Activated CD4-positive, alpha-beta T cell treated with anti-CD3 and anti-CD28 coated beads for 48 hours (primary cell): ENCODE data around the gene HECTD4.

Experiments used
- DNase-seq: peaks from one replicate; pipeline ENCODE4 v3.0.0-alpha.2; 2020

The HECTD4 gene

DNA sequence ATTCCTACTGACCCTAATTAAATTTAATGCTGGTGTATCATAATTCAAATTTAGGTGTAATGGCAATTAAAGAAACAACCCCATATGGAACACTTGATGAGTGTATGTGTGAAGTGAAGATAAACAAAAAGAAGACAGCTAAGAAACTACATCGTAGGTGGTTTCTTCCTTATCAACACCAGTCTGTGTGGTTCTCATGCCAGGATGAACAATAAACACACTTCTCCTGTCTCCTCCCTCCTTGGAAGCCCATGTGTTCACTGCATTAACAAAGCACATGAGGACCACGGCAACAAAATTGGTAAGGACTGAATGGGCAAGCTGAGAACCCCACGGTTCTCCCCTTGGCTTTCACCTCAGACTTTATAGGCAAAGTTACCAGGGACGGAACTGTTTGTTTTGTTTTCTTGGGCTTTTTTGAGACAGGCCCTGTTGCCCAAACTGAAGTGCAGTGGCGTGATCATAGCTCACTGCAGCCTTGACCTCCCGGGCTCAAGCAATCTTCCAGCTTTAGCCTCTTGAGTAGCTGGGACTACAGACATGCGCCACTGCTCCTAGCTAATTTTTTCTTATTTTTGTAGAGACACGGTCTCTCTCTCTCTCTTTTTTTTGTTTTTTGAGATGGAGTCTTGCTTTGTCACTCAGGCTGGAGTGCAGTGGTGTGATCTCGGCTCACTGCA, 185.9 kb downstream of the HECTD4 start:
- DNase-seq = no peak

DNA sequence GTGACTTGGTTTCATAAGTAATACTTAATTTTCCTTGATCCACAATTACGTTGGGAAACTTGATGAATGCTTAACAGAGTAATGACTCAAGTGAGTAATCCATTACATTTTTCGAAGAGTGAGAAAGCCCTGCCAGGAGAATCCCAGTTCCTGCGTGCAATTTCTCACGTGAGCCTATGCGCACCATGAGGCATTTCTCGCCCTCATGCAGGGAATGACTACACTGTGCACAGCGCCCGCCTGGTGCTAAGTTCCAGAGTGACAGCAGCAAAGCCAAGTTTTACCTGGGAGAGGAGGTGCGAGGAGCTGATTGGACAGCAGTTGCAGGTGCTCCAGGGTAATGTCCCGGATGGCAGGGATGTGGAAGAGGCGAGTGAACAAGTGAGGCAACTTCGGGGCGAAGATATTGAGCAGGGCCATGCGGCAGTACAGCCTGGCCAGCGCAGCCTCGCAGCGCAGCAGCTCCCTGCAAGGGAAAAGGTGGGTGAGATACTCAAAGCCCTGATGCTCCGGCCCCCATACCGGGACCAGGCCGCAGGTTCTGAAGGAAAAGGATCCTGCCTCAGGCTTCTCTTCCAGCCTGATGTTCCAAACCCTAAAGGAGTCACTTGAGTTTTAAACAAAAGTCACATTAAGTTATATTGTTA, 187.5 kb downstream of the HECTD4 start:
- no peak for DNase-seq

DNA sequence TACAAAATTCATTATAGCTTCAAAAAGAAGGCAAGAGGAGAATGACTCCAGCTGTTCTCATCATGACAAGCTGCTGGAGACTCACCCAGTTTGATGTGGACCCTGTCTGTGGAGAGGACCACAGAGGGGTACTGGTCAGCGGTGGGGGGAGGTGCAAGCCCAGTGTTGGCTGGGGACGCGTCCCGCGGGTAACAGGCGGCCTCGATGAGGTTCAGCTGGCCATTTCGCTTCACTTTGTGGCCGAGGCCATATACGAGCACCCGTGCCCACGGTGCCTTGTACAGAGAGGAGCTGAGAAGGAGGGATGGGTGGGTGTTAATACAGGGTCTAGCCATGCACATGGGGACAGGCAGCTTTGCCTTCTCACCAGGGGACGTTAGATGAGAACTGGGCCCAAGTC, 189.8 kb downstream of the HECTD4 start:
- DNase-seq = no peak

DNA sequence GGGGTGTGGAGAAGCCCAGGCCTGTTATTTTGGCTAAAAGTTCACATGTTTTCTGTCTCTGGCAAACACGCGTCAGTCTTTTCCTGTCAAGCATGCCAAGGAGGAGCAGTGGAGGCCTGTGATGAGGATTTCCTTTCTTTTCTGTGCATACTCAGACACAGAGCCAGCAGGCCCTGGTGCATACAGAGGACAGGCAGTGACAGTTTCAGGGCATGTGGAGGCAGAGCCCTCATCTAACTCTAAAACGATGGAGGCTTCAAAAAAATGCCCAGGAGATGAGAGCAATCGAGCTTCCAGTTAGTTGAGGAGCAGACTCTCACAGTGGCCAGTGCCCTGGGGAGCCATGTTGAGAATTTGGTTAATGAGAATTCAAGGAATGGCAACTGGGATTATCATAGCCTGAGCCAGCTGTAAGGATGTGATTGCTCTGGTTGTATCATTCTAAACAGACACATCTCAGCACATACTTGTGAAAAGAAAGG, 190.3 kb downstream of the HECTD4 start:
- no peak for DNase-seq

- DNase-seq = no peak
These were observed 191.0 kb downstream of the HECTD4 start for GRCh38 chr12:112191201-112191600.

- DNase-seq = no peak
These were observed 191.8 kb downstream of the HECTD4 start for GRCh38 chr12:112190231-112191025.

DNA sequence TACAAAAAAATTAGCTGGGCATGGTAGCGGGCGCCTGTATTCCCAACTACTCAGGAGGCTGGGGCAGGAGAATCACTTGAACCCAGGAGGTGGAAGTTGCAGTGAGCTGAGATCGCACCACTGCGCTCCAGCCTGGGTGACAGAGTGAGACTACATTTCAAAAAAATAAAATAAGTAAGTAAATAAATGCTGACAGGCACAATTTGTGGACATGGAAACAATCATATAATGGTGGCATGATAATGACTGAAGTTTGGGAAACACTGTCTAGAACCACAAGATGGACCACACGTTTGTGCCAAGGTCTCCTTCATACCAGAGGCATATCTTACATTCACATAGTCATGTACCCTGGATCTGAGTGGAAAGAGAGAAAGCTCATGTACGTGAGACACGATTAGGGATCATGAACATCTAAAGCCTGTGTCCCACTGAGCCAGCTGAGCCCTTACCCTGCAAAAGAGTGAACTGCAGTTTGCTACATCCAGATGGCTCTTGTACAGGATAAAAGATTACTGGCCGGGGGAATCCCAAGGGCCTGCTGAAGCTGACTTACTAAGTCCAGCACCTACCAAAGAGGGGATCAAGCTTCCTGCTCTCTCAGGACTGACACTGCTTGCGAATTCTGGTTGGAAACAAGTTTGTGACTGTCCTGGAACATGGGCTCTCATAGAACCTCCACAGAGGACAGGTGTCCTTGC, 194.0 kb downstream of the HECTD4 start:
- DNase-seq = no peak

GRCh38 chr12:112185093-112185923, 196.9 kb downstream of the HECTD4 start:
- DNase-seq = no peak

DNA sequence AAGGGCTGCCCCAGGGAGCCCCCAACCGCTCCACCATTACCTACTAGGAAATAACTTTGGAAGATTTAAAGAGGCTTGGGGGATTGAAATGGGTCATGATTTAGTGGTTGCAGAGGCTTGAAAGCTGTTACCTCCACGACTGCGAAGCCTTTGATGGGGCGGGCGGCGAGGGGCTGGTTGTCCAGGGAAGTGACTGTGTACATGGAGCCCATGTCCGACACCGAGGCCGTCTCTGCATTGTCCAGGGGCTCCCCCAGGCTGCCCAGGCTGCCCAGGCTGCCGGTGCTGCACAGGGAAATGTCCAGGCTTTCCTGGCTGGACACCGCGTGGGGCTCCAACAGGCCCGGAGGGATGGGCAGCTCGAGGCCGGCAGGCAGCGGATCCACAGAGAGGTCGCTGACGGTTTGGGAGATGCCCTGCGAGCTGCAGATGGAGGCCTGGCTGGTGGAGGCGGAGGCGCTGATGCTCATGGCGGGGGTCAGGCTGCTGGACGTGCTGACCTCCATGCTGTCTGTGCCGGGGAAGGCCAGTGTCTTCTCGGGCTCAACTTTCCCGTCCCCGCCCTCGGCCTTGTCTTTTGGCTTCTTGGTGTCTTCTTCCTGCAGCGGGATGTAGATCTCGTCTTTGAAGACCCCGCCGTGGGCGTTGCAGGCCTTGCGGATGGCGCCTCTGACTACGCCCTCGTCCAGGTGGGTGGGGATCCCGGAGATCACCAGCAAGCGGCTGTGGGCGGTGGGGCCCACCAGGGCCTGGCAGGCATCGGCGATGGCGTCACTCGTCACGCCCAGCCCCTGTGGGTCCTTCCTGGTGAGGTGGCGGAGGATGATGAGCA, 198.0 kb downstream of the HECTD4 start:
- no peak for DNase-seq

DNA sequence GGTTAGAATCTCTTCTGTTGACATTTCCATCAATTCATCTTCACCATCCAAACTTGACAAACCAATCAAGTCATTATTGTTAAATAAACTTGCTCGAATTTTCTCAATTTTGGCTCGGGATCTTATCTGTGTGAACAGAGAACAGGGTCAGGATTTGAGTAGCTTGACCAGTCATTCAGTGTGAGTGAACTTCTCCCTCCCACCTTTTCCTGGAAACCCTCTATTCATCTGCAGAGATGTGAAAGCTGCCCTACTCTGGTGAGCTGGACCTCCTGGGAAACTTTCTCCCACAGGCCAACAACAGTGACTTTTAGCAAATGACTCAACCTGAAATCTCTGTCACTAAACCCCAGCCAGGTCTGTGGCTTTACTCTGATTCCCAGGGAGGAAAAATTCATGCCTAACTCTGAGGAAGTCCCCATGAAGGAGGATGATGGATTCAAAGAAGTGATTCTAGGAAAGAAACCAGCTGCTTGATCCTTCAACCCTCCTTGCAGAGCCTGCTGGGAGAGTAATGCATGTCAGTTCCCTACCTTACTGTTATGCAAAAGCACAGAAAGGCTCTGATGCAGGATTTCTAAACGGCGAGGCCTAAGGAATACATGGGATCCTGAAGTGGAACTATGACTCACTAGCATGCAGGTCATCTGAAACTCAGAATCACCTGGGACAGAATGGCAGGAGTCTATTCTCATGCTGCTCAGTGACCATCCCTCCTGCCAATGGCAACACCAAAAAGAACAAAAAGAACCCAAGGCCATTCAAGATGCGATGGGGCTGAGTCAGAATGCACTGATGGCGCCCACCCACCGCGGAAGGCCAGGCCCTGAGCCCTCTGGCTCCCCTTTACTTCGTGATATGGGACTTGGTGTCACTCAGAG, 198.8 kb downstream of the HECTD4 start:
- DNase-seq = peak; percentile 46

GRCh38 chr12:112182499-112182898, 199.7 kb downstream of the HECTD4 start:
- no peak for DNase-seq

DNA sequence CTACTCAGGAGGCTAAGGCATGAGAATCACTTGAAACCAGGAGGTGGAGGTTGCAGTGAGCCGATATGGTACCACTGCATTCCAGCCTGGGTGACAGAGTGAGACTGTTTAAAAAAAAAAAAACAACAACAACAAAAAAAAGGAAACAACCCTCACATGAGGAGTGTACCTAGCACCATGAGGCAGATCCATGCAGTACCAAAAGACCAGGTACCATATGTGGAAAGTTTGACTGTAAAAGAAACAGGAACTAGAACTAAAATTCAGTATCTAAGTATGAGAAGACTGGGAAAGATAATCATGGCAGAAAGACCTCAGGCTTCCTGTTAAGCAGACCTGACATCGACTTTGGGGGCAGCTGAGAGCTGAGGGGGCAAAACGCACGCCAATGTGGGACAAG, 201.8 kb downstream of the HECTD4 start:
- DNase-seq = no peak

- no peak for DNase-seq
These were observed 202.3 kb downstream of the HECTD4 start for GRCh38 chr12:112179916-112180315.

DNA sequence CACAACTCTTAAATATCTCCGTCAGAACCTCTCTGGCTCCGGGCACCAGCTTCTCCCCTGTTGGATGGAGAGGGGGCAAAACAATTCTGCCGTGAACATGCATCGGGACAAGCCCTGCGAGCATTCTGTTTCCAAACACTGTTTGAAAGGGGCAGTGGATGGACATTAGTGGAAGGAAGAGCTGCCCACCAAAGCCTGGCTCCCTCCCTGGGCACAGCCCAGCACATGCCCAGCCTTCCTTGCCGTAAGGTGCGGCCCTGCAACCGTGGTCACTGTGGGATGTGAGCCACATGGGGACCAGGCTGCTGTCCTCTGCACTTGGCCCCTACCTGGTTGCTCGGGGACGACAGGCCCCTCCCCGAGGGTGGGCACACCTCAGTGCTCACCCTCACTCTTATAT, 202.9 kb downstream of the HECTD4 start:
- no peak for DNase-seq

DNA sequence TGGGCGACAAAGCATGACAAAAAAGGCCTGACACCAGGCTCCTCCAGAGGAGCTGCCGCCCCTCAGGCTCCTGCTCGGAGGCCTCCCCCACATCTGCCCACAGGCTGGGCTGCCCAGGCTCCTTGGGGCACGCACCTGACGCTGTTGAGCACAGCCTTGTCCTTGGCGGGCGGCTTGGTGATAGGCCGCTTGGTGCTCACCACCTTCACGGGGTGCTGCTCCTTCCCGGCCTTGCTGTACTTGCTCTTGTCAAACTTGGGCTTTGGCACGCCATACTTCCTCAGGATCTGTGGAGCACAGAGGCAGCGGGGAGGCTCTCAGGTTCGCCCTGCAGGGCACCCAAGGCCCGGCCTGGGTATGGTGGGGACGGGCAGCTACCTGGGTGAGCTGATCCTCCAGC, 203.4 kb downstream of the HECTD4 start:
- no peak for DNase-seq

- DNase-seq = no peak
These were observed 205.8 kb downstream of the HECTD4 start for GRCh38 chr12:112176321-112177010.

DNA sequence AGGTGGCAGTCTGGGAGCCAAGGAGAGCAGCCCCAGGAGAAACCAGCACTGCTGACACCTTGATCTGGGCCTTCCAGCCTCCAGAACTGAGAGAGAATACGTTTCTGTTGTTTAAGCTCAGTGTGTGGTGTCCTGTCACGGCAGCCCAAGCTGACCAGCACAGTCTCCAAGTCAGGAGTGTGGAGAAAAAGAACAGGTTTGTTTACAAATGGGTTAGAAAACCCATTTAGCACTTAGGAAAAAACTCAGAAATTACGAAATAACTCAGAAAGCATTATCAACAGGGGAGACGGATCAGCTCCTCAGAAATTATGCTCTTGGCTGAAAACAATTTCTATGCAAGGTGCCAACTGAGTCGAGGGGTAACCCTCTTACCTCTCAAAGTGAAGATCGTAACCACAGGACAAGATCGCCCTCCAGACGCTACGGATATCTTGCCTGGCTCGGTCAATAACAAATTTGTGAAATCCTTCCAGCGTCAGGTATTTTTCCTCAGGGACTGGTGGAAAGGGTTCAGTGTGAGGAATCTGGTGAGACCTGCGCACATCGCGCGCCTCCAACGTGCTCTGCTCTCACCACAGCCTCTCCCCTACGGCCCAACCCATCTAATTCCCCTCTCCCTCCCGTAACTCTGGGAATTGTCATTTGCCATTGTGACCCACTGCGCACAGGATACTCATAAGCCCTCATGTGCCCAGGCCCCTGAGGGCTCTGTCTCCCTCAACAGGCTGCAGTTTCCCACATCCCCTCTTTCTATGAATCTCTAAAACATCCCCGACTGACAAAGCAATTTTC, 206.7 kb downstream of the HECTD4 start:
- no peak for DNase-seq

GRCh38 chr12:112172556-112173324, 209.5 kb downstream of the HECTD4 start:
- DNase-seq = no peak
